ENCODE measurements around the gene RCAN1.
A peak's percentile ranks its signal among the peaks of the same experiment; 100 is the strongest.
"Not testable (repeated sequence)": the region's sequence is repeated elsewhere in the genome, so short reads cannot be mapped to it uniquely, and the experiment has no call there.

RCAN1 gene

DNA sequence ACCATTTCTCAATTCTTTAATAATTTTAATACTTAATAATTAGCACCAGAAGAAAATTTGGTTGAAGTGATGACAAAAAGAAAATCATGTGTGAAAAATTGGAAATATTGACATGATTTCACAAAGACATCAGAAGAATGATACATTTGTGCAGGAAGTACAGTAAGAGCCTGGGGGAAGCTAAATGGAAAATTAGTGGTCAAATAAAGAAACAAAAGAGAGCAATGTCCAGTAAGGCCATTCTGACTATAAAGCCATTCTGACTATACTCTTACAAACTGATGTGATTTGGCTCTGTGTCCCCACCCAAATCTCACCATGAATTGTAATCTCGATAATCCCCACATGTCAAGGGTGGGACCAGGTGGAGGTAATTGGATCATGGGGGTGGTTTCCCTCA is 54.3 kb downstream of the RCAN1 start:
- no peak overlapping the region for H3K4me3 ChIP-seq (ENCODE audit: low read depth, low read length)

DNA sequence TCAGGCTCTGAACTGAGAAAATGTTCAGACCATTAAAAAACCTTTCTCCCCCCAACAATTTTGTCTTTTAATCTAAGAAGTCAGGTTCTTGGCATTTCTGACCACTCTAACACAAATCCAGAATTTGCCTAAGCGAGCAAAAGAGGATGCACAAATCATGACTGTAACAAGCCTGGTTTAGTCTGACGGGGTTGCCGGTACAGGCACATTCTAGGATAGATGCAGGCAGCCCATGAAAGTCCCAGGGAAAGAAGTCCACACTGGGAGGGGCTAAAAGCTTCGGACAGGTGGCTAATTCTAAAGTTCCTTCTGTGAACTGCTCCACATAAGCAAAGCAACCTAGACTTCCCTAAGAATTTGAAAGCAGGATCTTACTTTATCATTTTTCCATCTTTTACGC is 54.9 kb downstream of the RCAN1 start:
- no peaks in the 10 kb centered on the region for H3K27me3 ChIP-seq (ENCODE audit: insufficient read depth, low read depth, severe bottlenecking)
- TF ChIP-seq, protein P1, sequence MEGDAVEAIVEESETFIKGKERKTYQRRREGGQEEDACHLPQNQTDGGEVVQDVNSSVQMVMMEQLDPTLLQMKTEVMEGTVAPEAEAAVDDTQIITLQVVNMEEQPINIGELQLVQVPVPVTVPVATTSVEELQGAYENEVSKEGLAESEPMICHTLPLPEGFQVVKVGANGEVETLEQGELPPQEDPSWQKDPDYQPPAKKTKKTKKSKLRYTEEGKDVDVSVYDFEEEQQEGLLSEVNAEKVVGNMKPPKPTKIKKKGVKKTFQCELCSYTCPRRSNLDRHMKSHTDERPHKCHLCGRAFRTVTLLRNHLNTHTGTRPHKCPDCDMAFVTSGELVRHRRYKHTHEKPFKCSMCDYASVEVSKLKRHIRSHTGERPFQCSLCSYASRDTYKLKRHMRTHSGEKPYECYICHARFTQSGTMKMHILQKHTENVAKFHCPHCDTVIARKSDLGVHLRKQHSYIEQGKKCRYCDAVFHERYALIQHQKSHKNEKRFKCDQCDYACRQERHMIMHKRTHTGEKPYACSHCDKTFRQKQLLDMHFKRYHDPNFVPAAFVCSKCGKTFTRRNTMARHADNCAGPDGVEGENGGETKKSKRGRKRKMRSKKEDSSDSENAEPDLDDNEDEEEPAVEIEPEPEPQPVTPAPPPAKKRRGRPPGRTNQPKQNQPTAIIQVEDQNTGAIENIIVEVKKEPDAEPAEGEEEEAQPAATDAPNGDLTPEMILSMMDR (IDR thresholded peaks at IDR 0.05; ENCODE audit: low read depth, low read length): no peak
- no peak for DNase-seq
- no peaks in the 10 kb centered on the region for H3K36me3 ChIP-seq
- H3K4me3 ChIP-seq (ENCODE audit: low read depth, low read length): no peak overlapping the region
- H3K27ac ChIP-seq: no peak overlapping the region
- H3K9me3 ChIP-seq (ENCODE audit: severe bottlenecking): no peaks in the 10 kb centered on the region

More for the DNA sequence above, 54.3 kb downstream of the RCAN1 start:
- Histone ChIP-seq H3K27me3 (ENCODE audit: insufficient read depth, low read depth, severe bottlenecking) (no peaks in the 10 kb centered on the region), H3K9me3 (ENCODE audit: severe bottlenecking) (no peaks in the 10 kb centered on the region), H3K36me3 (no peaks in the 10 kb centered on the region), H3K27ac (no peak overlapping the region)
- DNase-seq: peak; percentile 18
- TF ChIP-seq, protein P1 (IDR thresholded peaks at IDR 0.05; ENCODE audit: low read depth, low read length): no peak

DNA sequence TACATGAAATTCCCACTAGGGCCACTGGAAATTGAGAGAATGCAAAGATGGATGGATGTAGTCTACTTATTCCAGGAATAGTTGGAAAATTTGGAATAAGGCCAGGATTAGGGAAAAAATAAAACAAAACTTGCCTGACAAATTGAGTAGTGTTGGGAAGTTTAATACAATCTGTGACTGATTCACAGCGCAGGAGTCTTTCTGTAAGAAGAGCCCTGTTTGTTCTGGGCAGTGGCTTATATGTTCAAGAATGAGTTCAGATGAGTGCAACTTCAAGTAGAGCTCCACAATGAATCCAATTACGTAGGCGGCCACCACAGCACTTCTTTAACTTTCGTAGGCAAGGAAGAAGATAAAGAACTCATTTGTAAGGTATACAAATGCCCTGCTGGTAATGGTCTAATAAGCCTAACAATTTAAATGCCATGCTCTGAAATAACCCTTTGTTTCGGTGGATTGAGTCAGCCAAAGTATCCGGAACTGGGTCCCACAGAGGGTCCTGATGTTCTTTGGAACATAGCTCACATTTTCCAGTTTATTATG is 55.8 kb downstream of the RCAN1 start:
- no peak overlapping the region for H3K27ac ChIP-seq
- H3K9me3 ChIP-seq (ENCODE audit: severe bottlenecking): no peaks in the 10 kb centered on the region
- DNase-seq: no peak

DNA sequence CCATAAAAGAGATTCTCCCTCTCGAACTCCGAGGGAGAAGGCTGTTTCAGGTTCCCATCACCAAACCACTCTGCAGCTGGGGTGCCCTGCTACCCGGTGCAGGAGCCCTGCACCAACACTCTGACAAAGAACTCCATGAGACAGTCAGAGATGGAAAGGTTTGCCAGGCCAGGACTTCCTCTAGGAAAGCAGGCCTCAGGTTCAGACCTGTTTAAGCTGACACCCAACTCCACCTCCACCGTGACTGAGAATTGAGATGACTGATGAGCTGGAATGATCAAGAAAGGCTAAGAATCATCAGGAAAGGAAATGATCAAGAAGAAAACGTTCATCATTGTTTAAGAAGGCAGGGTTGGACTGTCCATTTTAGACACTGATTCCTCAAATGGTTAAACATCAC is 56.7 kb downstream of the RCAN1 start:
- Histone ChIP-seq H3K27me3 (ENCODE audit: insufficient read depth, low read depth, severe bottlenecking) (no peaks in the 10 kb centered on the region), H3K36me3 (no peaks in the 10 kb centered on the region), H3K9me3 (ENCODE audit: severe bottlenecking) (no peaks in the 10 kb centered on the region), H3K4me3 (ENCODE audit: low read depth, low read length) (no peak overlapping the region), H3K27ac (no peak overlapping the region)
- TF ChIP-seq, protein P1 (IDR thresholded peaks at IDR 0.05; ENCODE audit: low read depth, low read length): no peak
- no peak for DNase-seq

More for the DNA sequence above, 55.8 kb downstream of the RCAN1 start:
- no peak overlapping the region for H3K4me3 ChIP-seq (ENCODE audit: low read depth, low read length)
- TF ChIP-seq, protein P1 (IDR thresholded peaks at IDR 0.05; ENCODE audit: low read depth, low read length): no peak
- H3K27me3 ChIP-seq (ENCODE audit: insufficient read depth, low read depth, severe bottlenecking): no peaks in the 10 kb centered on the region
- no peaks in the 10 kb centered on the region for H3K36me3 ChIP-seq

DNA sequence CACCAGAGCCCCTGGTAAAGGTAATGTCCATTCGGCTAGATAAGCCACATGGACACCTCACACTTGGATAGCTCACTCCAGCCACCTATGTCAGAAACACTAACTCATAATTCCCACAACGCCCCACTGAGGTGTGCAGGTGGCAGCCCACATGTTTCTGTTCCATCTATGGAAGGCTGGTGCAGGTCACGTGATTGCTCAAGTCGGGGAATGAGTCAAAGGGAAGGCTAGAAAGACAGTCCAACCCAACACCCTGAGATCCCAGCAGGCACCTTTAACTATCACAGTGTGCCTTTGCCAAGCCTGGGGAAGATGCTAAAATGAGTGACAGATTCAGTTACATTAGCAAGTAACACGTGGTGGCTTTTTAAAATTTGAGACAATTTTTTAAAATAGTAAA is 57.7 kb downstream of the RCAN1 start:
- no peak overlapping the region for H3K27ac ChIP-seq
- no peak overlapping the region for H3K4me3 ChIP-seq (ENCODE audit: low read depth, low read length)
- H3K36me3 ChIP-seq: no peaks in the 10 kb centered on the region
- DNase-seq: no peak
- H3K27me3 ChIP-seq (ENCODE audit: insufficient read depth, low read depth, severe bottlenecking): no peaks in the 10 kb centered on the region
- TF ChIP-seq, protein P1 (IDR thresholded peaks at IDR 0.05; ENCODE audit: low read depth, low read length): no peak
- H3K9me3 ChIP-seq (ENCODE audit: severe bottlenecking): no peaks in the 10 kb centered on the region

DNA sequence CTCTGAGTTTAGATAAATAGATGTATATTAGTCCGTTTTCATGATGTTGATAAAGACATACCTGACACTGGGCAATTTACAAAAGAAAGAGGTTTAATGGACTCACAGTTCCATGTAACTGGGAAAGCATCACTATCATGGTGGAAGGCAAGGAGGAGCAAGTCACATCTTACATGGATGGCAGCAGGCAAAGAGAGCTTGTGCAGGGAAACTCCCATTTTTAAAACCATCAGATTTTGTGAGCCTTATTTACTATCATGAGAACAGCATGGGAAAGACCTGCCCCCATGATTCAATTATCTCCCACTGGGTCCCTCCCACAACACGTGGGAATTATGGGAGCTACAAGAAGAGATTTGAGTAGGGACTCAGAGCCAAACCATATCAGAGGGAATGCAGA is 60.2 kb downstream of the RCAN1 start:
- not testable (repeated sequence) for H3K36me3 ChIP-seq; DNase-seq; H3K4me3 ChIP-seq (ENCODE audit: low read depth, low read length); H3K27me3 ChIP-seq (ENCODE audit: insufficient read depth, low read depth, severe bottlenecking); H3K27ac ChIP-seq; H3K9me3 ChIP-seq (ENCODE audit: severe bottlenecking)
